ENCODE measurements around the gene XYLT1. TPM values are rescaled to one million over a fixed set of nuclear protein-coding genes. Genes with fewer than 3 reads are reported as not detected.

XYLT1 gene
- total RNA-seq, 6 experiments from 2014 or later: 0.48 to 2.0 (median 0.59) TPM

GRCh38 chr16:17379121-17379571, 91.6 kb downstream of the XYLT1 start:
- intact Hi-C loops (cut with DNase I): no loop called here
- ATAC-seq: peak; percentile 41 to 50 (median 47)
- Histone ChIP-seq H3K36me3 (no peaks in the 10 kb centered on the region), H3K4me1 (no peaks in the 10 kb centered on the region), H3K9me3 (no peaks in the 10 kb centered on the region), H3K4me3 (no peak overlapping the region), H3K27ac (peak overlapping the region in 1 of 3 donors; percentile 3), H3K27me3 (no peaks in the 10 kb centered on the region)
- DNase-seq: no peak
- TF ChIP-seq POLR2A (IDR thresholded peaks at IDR 0.05): no peak
- no peak for TF ChIP-seq CTCF (IDR thresholded peaks at IDR 0.05)
- 31% methylated on average over 6 of the region's 7 CpGs for WGBS (ENCODE audit: insufficient coverage, low coverage, low lambda C conversion rate, missing lambda C conversion rate)

GRCh38 chr16:17377360-17378324, 93.1 kb downstream of the XYLT1 start:
- H3K4me1 ChIP-seq: no peaks in the 10 kb centered on the region
- no peaks in the 10 kb centered on the region for H3K36me3 ChIP-seq
- intact Hi-C loops (cut with DNase I): no loop called here
- no peaks in the 10 kb centered on the region for H3K9me3 ChIP-seq
- TF ChIP-seq POLR2A (IDR thresholded peaks at IDR 0.05) (no peak), CTCF (IDR thresholded peaks at IDR 0.05) (no peak)
- no peaks in the 10 kb centered on the region for H3K27me3 ChIP-seq
- DNase-seq (no peak), ATAC-seq (peak in 3 of 4 donors; percentile 41 to 56 (median 48))
- no peak overlapping the region for H3K4me3 ChIP-seq
- 26% methylated on average over 9 of the region's 11 CpGs for WGBS (ENCODE audit: insufficient coverage, low coverage, low lambda C conversion rate, missing lambda C conversion rate)
- H3K27ac ChIP-seq: peak overlapping the region in 1 of 3 donors; percentile 3

- H3K4me3 ChIP-seq: no peak overlapping the region
- TF ChIP-seq POLR2A (IDR thresholded peaks at IDR 0.05): no peak
- TF ChIP-seq CTCF (IDR thresholded peaks at IDR 0.05): no peak
- no peaks in the 10 kb centered on the region for H3K4me1 ChIP-seq
- intact Hi-C loops (cut with DNase I): no loop called here
- 18% methylated on average over 2 of the region's 17 CpGs for WGBS (ENCODE audit: insufficient coverage, low coverage, low lambda C conversion rate, missing lambda C conversion rate)
- no peak overlapping the region for H3K27ac ChIP-seq
- H3K36me3 ChIP-seq: no peaks in the 10 kb centered on the region
- H3K27me3 ChIP-seq: no peaks in the 10 kb centered on the region
- DNase-seq (no peak), ATAC-seq (peak; percentile 19 to 44 (median 42))
- H3K9me3 ChIP-seq: no peaks in the 10 kb centered on the region
These were observed 95.1 kb downstream of the XYLT1 start for GRCh38 chr16:17375461-17376304.

GRCh38 chr16:17374668-17375255, 96.0 kb downstream of the XYLT1 start:
- Histone ChIP-seq H3K4me1 (no peaks in the 10 kb centered on the region), H3K9me3 (no peaks in the 10 kb centered on the region), H3K27me3 (no peaks in the 10 kb centered on the region), H3K4me3 (no peak overlapping the region), H3K27ac (no peak overlapping the region), H3K36me3 (no peaks in the 10 kb centered on the region)
- WGBS (ENCODE audit: insufficient coverage, low coverage, low lambda C conversion rate, missing lambda C conversion rate): 58% methylated on average over 3 of the region's 3 CpGs
- intact Hi-C loops (cut with DNase I): no loop called here
- DNase-seq (no peak), ATAC-seq (no peak)
- TF ChIP-seq CTCF (IDR thresholded peaks at IDR 0.05) (no peak), POLR2A (IDR thresholded peaks at IDR 0.05) (no peak)
